NCI-H1048 (cell line): ENCODE results near the gene ARL17A.
"Not testable (repeated sequence)": the region's sequence is repeated elsewhere in the genome, so short reads cannot be mapped to it uniquely, and the experiment has no call there.

Experiments
- DNase-seq: peaks from one replicate; lab custom pipeline; 2025; lab: John Stamatoyannopoulos, UW

The ARL17A gene

DNA sequence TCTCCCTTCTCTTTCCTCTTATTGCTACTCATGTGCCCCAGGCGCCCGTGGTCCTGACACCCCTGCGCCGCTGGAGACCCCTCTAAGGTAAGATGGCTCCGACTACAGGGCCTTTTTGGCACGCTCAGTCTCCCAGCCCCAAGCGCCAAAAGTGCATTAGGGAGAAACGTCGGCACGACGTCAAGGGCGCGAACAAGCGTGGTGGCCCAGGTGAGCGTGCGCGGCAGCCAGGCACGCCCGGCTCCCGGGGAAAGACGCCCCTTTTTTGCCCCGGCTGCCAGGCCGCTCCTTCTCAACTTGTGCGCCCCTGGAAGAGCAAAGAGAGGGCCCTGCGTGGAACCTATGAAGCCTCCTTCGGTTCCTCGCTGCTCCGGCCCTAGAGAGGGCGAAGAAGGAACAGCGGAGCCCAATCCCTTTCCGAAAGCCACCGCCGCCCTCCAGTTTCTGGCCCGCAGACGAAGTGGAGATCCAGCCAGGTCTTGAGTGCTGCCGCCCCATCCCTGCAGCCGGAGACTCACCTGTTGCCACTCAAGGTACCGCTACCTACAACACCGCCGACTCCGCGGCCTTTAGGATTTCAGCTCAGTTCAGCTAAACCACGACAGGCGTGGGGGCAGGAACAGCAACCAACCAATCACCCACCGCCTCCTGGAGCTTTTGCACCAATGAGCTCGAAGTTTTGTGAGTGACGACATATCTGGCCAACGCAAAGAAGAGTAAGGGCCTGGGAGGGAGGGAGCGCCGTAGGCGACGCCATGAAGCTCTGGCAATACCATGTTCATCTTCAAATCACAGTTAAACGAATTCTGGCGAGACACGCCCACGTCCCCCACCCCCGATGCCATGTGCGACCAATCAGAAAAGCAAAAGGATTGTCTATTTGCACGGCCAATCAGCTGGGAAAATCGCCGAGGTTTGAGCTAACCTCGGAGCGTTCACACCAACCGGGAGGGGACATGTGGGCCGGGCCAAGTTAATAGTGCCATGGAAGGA lies at the start of gene ARL17A:
Gene ARL17A, minus strand, starts transcription at position 609 of the 993 bp plus-strand sequence. CDS start 3,369 bp downstream, outside the sequence.
- not testable (repeated sequence) for DNase-seq

DNA sequence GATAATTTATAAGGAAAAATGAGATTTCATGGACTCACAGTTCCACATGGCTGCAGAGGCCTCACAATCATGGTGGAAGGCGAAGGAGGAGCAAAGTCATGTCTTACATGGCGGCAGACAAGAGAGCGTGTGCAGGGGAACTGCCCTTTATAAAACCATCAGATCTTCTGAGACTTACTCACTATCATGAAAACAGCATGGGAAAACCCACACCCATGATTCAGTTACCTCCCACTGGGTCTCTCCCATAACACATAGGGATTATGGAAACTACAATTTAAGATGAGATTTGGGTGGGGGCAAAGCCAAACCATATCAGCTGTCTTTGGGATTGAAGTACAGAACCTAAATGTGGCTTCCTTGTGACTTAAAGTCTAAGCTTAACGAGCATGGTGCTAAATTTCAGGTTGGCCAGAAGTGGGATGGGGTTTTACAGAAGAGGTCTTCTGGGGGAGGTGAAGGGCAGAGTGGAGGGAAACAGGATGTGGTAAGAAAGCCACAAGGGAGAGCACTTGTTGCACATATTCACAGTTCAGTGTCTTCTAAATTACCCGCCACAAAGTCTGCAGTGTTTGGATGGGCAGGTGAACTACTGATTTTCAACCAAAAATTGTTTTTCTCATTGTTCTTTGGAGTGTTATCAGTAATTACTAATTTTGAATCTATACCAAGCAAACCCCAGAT lies 49.4 kb upstream of the ARL17A start:
- DNase-seq = not testable (repeated sequence)

DNA sequence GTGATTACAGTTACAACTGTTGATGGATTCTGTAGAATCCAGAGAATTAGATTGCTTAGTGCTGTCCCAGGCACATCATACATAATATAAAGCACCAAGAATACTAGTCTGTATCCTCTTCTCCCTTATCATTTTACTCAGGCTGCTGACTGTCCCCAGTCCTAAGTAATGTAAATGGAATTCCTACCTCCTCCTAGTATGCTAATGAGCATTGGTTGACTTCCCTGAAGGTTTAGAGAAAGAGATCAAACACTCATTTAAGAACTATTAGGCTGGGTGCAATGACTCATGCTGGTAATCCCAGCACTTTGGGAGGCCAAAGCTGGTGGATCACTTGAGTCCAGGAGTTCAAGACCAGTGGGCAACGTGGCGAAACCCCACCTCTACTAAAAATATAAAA lies 48.0 kb upstream of the ARL17A start:
- not testable (repeated sequence) for DNase-seq

DNA sequence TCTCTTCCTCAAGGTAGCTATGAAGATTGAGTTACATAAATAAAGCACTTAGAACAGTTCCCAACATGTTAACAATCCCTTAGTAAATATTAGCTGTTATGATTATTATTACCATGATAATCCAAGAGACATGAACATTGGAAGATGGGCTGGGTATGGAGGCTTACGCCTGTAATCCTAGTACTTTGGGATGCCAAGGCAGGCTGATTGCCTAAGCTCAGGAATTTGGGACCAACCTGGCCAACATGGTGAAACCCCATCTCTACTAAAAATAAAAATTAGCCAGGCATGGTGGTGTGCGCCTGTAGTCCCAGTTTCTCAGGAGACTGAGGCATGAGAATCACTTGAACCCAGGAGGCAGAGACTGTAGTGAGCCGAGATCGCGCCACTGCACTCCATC lies 45.2 kb upstream of the ARL17A start:
- DNase-seq = not testable (repeated sequence)

DNA sequence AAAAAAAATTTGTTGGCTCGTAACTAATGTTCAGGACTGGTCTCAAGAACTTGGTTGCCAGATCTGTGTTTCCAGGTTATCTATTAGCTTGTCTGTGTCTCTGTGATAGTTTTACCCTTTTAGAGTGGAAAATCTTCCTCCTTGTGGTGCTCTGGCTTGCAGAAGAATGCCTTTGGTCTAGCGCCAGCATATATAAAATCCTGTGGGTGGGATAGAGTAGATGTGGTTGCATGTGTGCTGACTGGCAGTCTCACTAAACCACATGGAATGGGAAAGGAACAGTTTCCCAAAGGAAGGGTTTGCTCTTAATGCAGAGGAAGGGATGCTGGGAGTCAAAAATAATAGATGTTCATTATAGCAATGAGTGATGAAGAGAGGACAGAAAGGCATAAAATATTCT lies 44.3 kb upstream of the ARL17A start:
- not testable (repeated sequence) for DNase-seq

DNA sequence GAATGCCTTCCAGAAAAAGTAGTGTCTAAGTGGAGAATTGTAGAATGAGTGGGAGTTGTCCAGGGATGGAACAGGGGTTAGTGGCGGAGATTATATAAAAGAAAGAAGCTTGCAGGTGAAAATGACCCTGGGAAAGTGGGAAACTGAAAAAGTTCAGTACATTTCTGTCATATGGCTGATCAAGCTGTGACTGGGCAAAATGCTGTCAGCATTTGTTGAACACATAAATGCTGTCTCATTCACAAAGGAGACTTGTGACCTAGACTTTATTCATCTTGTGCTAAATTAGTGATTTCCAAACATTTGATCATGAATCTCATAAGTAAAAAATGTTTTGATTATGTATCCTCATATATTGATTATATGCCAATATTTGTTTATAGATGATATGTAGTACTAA lies 39.5 kb upstream of the ARL17A start:
- DNase-seq = not testable (repeated sequence)

DNA sequence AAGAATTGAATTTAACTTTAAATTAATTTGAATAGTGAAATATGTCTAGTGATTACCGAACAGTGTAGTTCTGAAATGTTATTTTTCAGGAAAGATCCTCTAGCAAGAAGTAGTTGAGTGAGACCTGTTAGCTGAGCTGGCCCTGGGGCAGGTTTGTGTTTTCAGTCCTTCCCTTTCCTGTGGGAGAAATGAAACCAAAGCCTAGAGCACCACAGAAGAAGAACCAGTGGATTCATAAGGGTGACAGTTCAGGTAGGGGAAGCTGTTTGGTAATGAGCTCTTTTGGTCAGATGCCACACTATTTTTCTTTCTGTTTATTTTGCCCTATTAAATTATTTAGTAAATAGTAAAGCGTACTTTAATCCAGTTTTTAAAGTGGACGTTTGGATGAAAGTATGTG lies 37.6 kb upstream of the ARL17A start:
- not testable (repeated sequence) for DNase-seq

DNA sequence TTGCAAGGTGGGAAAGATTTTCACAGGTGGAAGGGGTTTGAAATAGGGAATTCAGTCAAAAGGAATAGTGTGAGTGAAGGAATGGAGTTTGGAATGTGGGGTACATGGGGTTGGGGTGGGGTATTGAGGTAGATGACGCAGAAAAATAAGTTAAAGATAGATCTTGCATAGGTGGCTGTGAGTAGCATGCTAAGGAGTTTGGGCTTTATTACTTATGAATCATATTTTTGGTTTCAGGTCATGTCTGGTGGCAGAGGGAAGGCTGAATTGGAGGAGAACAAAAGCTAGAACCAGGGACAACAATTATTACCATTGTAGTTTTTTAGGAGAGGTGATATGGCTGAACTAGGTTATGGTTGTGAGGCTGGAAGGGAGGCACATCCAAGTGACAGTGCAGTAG lies 34.4 kb upstream of the ARL17A start:
- DNase-seq = not testable (repeated sequence)

DNA sequence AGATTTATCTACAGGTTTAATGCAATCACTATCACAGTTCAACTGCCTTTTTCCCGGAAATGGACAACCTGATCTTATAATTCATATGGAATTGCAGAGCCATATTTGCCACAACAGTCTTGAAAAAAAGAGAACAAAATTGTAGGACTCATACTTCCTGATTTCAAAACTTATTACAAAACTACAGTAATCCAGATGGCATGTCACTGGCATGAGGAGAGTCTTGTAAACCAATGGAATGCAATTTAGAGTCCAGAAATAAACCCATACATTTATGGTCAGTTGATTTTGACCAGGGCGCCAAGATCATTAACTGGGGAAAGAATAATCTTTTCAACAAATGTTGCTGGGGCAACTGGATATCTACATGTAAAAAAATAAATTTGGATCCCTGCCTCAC lies 31.8 kb upstream of the ARL17A start:
- not testable (repeated sequence) for DNase-seq

DNA sequence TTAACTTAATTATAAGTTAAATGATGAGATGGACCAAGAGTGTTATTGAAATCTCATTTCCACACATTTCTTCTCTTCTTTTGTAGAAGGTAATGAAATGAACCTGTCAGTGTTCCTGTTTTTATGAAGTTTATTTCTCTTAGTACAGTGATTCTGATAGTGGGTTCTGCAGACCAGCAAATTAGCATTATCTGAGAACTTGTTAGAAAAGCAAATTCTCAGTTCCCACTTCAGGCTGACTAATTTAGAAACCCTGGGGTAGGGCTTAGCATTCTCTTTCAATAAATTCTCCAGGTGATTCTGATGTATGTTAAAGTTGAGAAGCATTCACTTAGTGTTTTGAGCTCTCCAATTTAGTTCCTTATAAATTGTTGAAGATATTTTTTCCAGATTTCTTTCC lies 23.6 kb upstream of the ARL17A start:
- not testable (repeated sequence) for DNase-seq

DNA sequence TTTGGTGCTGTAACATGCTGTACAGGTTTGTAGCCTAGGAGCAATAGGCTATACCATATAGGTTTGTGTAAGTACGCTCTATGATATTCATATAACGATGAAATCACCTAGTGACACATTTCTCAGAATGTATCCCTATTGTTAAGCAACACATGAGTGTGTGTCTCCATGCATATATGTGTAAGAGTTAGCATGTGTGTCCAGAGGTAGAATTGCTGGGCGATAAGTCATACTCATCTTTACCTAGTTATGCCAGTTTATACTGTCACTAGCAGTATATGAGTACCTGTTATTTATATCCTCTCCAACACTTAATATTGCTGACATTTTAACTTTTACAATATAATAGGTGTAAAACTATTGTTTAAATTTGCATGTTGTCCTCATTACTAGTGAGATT lies 21.3 kb upstream of the ARL17A start:
- DNase-seq = not testable (repeated sequence)

DNA sequence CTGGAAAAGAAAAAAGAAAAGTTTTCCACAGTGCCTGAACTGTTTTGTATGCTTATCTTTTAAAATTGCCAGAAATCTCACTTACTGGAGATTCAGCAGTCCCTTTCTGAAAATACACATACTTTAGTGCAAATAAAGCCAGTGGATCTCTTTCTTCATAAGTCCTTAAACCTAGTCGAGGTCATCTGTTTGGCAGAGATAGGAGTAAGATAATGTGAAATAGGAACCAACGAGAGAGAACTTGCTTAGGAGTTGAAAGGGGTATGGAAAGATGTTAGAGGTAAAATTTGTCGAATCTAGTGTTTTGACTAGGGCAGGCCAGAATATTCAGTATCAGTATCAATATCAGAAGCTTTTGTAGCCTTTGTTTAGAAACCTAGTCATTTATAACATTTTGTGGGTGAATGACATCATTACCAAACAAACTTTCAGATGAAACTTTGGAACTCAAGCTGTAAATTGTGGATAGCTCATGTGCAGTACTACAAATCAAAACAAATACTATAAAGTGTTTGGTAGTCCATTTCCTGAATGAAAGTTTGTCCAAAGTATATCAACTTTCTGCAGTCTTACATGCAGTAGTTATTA lies 18.9 kb upstream of the ARL17A start:
- not testable (repeated sequence) for DNase-seq

DNA sequence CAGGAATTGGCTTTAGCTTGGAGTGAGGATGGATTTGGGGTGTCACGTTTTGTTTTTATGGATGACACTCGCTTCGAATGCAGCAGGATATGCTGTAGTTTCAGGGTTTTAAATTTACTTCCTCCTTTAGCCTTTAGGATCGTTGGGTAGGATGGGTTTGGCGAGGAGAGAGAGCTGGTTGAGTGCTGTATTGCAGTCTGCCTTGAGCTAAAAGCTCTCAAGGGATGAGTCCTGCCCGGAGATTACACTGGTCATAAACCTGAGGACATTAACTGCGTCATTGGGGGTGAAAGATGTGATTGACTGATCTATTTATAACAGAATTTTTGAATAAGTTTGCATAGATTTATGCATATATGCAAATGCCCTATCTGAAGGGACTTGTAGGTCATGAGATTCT lies 11.8 kb upstream of the ARL17A start:
- not testable (repeated sequence) for DNase-seq

DNA sequence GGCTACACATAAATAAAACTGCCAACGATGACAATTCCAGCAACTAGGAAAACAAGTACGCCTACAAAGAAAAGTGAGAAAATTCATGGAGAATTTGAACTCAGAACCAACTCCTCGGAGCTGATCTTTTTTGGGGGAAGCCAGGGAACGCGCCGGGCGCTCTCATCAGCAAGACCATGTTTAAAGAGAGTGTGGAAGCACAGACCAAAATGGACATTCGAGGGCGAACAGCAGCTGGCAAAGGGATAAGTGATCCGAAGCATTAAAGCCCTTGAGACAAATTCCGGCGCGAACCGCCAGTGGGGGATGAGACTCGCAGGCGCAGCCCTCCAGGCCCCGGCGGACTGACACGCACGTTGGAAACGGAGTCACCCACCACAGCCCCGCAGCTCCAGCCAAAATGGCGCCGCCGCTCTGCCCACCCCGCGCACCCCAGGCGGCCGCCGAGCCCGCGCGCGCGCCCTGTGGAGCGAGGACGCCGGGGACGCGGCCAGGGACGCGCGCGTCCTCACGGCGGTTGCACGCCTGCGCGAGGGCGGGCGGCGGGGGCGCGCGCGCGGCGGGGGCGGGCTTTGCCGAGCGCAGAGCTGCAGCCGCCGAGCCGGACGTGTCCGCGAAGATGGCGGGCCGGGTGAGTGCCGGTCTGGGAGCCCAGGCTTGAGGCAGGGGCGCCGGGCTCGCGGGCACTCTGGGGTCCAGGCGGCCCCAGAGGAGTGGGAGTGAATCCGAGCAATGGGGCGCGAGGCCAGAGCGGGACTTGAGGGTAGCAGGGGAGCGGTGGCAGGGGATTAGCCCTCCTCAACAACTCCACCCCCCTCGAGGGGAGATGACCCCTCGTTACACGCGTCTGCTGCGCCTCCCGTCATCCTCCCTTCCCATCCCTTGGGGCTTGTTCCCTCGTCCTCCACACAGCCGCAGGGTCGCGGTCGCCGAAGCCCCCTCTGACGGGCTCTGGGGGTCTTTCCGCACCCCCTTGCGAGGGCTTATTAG lies 11.0 kb upstream of the ARL17A start, which contains the start of gene NSF:
Gene NSF, plus strand, starts transcription at position 513 of the 990 bp plus-strand sequence. Its CDS starts 107 bp downstream, at position 620.
- not testable (repeated sequence) for DNase-seq

DNA sequence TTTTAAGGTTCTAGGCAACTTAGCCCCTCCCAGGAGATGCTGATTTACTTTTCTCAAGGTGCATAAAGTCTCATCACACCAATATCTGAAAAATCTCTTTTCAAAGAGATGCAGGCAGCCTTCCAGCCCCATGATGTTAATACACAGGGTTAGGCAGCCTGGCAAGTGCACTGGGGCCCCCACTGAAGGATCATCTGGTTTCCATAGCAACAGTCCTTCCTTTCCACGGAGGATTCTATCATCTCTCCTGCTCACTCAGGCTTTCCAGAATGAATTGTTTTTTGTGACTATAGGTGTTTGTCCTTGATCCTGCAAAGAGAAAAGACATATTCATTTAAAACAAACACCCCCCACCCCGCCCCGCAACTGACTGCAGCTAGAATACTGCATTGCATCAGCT lies 6.0 kb upstream of the ARL17A start:
- not testable (repeated sequence) for DNase-seq

DNA sequence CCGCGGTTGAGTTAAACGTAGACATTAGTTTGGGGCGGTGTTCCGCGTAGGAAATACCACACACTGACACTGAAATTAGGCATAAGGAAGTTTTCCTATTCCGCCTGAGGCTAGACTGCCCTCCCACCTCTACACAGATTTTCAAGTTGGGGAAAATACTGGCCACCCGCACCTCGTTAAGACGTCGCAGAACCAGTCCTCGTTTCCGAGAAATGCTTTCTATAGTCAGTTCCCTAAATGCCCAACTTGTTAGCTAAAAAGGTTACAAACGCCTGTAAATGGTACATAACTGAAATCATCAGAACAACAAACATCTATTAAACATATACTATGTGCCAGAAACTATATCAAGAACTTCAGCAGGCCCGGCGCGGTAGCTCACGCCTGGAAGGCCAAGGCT lies 591 bp upstream of the ARL17A start:
- not testable (repeated sequence) for DNase-seq

DNA sequence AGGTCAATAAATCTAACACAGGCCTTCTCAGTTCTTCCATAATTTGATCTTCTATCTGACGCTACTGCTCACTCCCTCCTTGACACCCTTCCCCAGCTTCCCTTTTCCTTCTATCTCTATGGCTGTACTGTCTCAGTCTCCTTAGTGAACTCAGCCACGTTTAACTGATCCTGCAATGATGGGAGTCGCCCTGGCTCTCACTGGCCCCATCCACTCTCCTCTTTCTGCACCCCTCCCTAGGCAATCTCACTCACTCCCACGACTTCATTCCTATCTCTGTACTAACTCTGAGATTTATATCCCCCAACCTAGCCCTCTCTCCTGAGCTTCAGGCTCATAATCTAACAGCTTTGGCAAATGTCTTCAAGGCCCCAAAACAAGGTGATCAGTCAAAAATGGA lies 7.7 kb downstream of the ARL17A start:
- not testable (repeated sequence) for DNase-seq

DNA sequence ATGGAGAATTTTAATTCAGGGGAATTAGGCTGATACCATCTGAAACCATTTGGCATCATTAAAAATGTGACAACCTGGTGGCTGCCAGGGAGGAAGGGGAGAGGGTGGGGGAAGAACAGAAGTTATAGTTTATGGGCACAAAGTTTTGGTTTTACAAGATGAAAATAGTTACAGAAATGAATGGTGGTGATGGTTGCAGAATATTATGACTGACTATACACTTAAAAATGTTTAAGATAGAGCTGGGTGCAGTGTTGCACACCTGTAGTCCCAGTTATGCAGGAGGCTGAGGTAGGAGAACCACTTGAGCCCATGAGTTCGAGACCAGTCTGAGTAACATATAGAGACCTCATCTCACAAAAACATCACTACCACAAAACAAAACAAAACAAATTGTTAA lies 12.5 kb downstream of the ARL17A start:
- not testable (repeated sequence) for DNase-seq

DNA sequence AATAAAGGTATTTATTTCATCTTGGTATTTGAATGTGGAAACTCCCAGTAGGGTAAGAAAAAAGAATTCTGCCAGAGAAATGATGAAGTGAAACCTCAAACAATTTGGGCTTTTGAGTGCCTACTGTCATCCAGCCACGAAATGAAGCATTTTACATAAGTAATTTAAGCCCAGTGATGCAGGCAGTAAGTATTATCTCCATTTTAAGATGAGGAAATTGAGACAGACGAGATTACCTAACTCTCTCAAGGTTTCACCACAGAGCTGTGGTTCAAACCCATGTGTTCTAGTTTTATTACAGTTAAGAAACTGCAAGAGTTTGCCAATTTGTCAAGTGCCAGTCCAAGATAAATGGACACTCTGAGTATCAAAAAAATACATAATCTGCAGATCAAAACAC lies 13.2 kb downstream of the ARL17A start:
- DNase-seq = not testable (repeated sequence)

DNA sequence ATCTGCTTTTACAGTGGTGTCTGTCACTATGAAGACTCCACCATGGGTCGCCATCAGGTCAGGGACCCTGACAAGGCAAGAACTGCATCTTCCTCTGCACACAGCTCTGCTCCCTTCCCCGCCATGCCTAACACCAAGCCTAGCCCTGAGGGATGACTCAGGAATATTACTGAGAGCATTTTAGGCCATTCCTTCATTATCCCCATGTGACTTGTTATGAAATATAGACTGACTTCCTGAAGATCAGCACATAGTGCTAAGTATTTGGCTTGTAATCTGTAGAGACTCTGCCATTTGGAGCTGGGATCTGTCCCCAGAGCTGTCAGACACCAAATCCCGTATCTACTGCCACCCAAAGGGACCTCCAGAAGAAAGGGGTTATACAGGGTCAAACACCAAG lies 19.4 kb downstream of the ARL17A start:
- DNase-seq = not testable (repeated sequence)

DNA sequence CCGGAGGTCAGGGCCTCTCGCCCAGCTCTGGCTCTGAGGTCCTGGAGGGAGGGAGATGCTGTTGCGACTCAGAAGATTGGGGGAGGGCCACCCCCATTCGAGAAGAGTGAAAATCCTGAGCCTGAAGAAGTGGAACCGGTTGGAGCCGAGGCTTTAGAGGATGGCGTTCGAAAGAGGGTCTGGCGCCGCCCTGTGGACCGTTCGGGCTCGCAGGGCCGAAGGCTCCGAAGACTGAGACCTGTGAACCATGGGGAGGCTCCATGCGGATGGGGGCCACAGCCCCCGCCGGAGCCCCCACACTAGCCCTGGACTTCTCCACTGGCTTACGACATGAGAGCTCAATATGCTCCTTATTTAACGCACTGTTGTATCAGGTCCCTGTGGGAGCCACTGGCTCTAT lies 20.3 kb downstream of the ARL17A start:
- DNase-seq = not testable (repeated sequence)
